Suprapubic skin (tissue), 4 donors: Measurements from ENCODE around the gene PITRM1.

Source experiments
- CTCF ChIP-seq, 2 donors: fragments of 200-600 bp in 1 of 2; fragments of 450-650 bp in 1 of 2; sonication (generic) in 1 of 2; IDR thresholded peaks; one replicate each; pipeline ENCODE4 v1.5.1; 2016 to 2019; ENCODE audit warnings: antibody characterized with exemption in 2 of 2, mild to moderate bottlenecking in 1 of 2, moderate library complexity in 1 of 2
- EP300 ChIP-seq: sonication (generic); formaldehyde crosslinking; IDR thresholded peaks from one replicate; pipeline ENCODE4 v1.6.1; 2017; ENCODE audit warnings: antibody characterized with exemption
- POLR2A ChIP-seq, 2 donors: fragments of 450-650 bp; IDR thresholded peaks; one replicate each; pipeline ENCODE4 v1.6.1; 2017; ENCODE audit warnings: antibody characterized with exemption in 2 of 2, mild to moderate bottlenecking in 2 of 2, moderate library complexity in 2 of 2
- POLR2AphosphoS5 ChIP-seq, 3 donors: sonication (generic); formaldehyde crosslinking; IDR thresholded peaks; one replicate each; pipeline ENCODE4 v1.6.1; 2017; ENCODE audit warnings: antibody characterized with exemption in 3 of 3

GRCh38 chr10:3185386-3185785 is 12.8 kb upstream of the PITRM1 start:
- TF ChIP-seq POLR2A (IDR thresholded peaks at IDR 0.05) (no peak), CTCF (IDR thresholded peaks at IDR 0.05) (no peak), POLR2AphosphoS5 (IDR thresholded peaks at IDR 0.05) (no peak), EP300 (no peak)
